Tibial artery (tissue), 4 donors: ENCODE measurements around the gene MYO6.

Experiments used
- DNase-seq, 2 donors: peaks; one replicate each; pipeline ENCODE4 v3.0.0-alpha.2; 2019
- H3K27ac ChIP-seq, 2 donors: fragments of 200-600 bp; sonication (generic) in 1 of 2; 1 replicate in 1 of 2; 2 replicates in 1 of 2; pipeline ENCODE4 v1.5.1; 2018 to 2019; ENCODE audit warnings: mild to moderate bottlenecking in 1 of 2
- H3K27me3 ChIP-seq, 2 donors: fragments of 200-600 bp; sonication (generic) in 1 of 2; one replicate each; pipeline versions ENCODE4 v1.5.1 to v1.6.0; 2016 to 2019
- H3K36me3 ChIP-seq, 3 donors: fragments of 200-600 bp; sonication (generic) in 2 of 3; one replicate each; pipeline ENCODE4 v1.5.1; 2016 to 2019; ENCODE audit warnings: mild to moderate bottlenecking in 2 of 3
- H3K4me1 ChIP-seq, 4 donors: fragments of 200-600 bp; sonication (generic) in 2 of 4; 1 replicate in 3 of 4; 2 replicates in 1 of 4; pipeline ENCODE4 v1.5.1; 2016 to 2019
- H3K4me3 ChIP-seq, 2 donors: fragments of 200-600 bp; sonication (generic) in 1 of 2; 1 replicate in 1 of 2; 2 replicates in 1 of 2; pipeline ENCODE4 v1.5.1; 2018 to 2019; ENCODE audit warnings: mild to moderate bottlenecking in 2 of 2
- H3K9me3 ChIP-seq, 3 donors: fragments of 200-600 bp; sonication (generic) in 1 of 3; one replicate each; pipeline ENCODE4 v1.5.1; 2016 to 2019
- intact Hi-C: fragments of 100-400 bp; cut with DNase I; formaldehyde crosslinking; loops from one replicate; pipeline ENCODE4 v1.15.0; 2023; ENCODE audit warnings: low total_unique reads
- TF ChIP-seq, protein P1 (sequence below), 2 experiments: fragments of 200-600 bp in 1 of 2; fragments of 450-650 bp in 1 of 2; IDR thresholded peaks; one replicate each; pipeline ENCODE4 v1.5.1; 2017 to 2019; ENCODE audit warnings: antibody characterized with exemption in 2 of 2, mild to moderate bottlenecking in 1 of 2, moderate library complexity in 1 of 2

MYO6 gene

DNA sequence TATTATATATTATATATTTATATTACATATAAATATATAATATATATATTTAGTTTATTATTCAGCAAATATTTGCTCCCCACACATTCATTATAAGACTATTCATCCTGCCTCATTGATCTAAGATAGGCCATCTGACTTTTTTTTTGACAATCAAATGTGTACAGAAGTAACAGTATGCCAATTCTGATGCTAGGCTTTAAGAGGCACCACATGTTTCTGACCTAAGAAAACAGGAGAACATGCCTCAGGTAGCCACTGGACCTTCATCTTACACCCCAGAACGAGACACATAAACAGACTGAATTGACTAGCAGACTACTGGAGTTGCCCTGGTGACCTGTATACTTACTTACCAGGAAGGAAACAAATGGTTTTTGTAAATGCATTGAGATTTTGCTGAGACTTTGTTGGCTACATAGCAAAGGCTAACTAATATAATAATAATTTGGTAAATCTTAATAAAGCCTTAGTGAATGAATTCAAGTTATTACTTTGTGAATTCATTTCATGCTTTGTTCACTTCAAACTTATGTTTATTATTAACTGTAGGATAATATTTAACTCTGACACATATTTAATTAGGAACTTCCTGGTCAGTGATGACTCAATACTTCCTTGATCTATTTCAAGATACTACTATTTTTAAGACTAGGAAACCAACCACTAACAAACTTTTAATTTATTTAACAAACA lies 13.4 kb upstream of the MYO6 start:
- no peak overlapping the region for H3K27ac ChIP-seq

GRCh38 chr6:75743971-75744370 lies 5.1 kb upstream of the MYO6 start:
- intact Hi-C loops, result no loop called here
- TF ChIP-seq, protein P1, sequence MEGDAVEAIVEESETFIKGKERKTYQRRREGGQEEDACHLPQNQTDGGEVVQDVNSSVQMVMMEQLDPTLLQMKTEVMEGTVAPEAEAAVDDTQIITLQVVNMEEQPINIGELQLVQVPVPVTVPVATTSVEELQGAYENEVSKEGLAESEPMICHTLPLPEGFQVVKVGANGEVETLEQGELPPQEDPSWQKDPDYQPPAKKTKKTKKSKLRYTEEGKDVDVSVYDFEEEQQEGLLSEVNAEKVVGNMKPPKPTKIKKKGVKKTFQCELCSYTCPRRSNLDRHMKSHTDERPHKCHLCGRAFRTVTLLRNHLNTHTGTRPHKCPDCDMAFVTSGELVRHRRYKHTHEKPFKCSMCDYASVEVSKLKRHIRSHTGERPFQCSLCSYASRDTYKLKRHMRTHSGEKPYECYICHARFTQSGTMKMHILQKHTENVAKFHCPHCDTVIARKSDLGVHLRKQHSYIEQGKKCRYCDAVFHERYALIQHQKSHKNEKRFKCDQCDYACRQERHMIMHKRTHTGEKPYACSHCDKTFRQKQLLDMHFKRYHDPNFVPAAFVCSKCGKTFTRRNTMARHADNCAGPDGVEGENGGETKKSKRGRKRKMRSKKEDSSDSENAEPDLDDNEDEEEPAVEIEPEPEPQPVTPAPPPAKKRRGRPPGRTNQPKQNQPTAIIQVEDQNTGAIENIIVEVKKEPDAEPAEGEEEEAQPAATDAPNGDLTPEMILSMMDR (IDR thresholded peaks at IDR 0.05), result no peak
- Histone ChIP-seq H3K9me3 (no peaks in the 10 kb centered on the region), H3K36me3 (no peaks in the 10 kb centered on the region), H3K4me1 (peaks cover 0 to 7% (median 0%) of the 10 kb centered on the region in 4 donors), H3K27ac (no peak overlapping the region), H3K27me3 (no peaks in the 10 kb centered on the region), H3K4me3 (no peak overlapping the region)
- DNase-seq, result no peak

More for the DNA sequence above, 13.4 kb upstream of the MYO6 start:
- H3K4me3 ChIP-seq, result no peak overlapping the region
- H3K4me1 ChIP-seq, result peaks cover 0 to 3% (median 0%) of the 10 kb centered on the region in 4 donors
- H3K27me3 ChIP-seq, result no peaks in the 10 kb centered on the region
- H3K9me3 ChIP-seq, result no peaks in the 10 kb centered on the region
- intact Hi-C loops, result no loop called here
- H3K36me3 ChIP-seq, result no peaks in the 10 kb centered on the region
- DNase-seq, result no peak
- TF ChIP-seq, protein P1 (IDR thresholded peaks at IDR 0.05), result no peak

- TF ChIP-seq, protein P1 (IDR thresholded peaks at IDR 0.05), result no peak
Measured at GRCh38 chr6:75745404-75745803, 3.6 kb upstream of the MYO6 start.

GRCh38 chr6:75746221-75746620 lies 2.8 kb upstream of the MYO6 start:
- intact Hi-C loops, result no loop called here
- TF ChIP-seq, protein P1 (IDR thresholded peaks at IDR 0.05), result no peak
- Histone ChIP-seq H3K4me3 (no peak overlapping the region), H3K27ac (no peak overlapping the region), H3K36me3 (no peaks in the 10 kb centered on the region), H3K9me3 (no peaks in the 10 kb centered on the region), H3K27me3 (no peaks in the 10 kb centered on the region), H3K4me1 (peaks cover 0 to 15% (median 7%) of the 10 kb centered on the region in 4 donors)
- no peak for DNase-seq

More at GRCh38 chr6:75745404-75745803, 3.6 kb upstream of the MYO6 start:
- Histone ChIP-seq H3K4me3 (no peak overlapping the region), H3K4me1 (peaks cover 0 to 12% (median 3%) of the 10 kb centered on the region in 4 donors), H3K36me3 (no peaks in the 10 kb centered on the region), H3K9me3 (no peaks in the 10 kb centered on the region), H3K27me3 (no peaks in the 10 kb centered on the region), H3K27ac (no peak overlapping the region)
- intact Hi-C loops, result no loop called here
- no peak for DNase-seq

GRCh38 chr6:75747152-75747992 lies 1.7 kb upstream of the MYO6 start:
- Histone ChIP-seq H3K27ac (no peak overlapping the region), H3K4me1 (peaks cover 0 to 23% (median 10%) of the 10 kb centered on the region in 4 donors), H3K27me3 (no peaks in the 10 kb centered on the region), H3K4me3 (no peak overlapping the region), H3K9me3 (no peaks in the 10 kb centered on the region), H3K36me3 (no peaks in the 10 kb centered on the region)
- intact Hi-C loops, result no loop called here
- TF ChIP-seq, protein P1 (IDR thresholded peaks at IDR 0.05), result no peak
- DNase-seq, result no peak
